HCEC 1CT (cell line): ENCODE results near the gene C6orf58.
"Not testable (repeated sequence)": the region's sequence is repeated elsewhere in the genome, so short reads cannot be mapped to it uniquely, and the experiment has no call there.

Experiments used
- DNase-seq: peaks from one replicate; pipeline ENCODE4 v3.0.0-alpha.2; 2017

The C6orf58 gene

GRCh38 chr6:127593456-127593855 is 16.5 kb downstream of the C6orf58 start:
- not testable (repeated sequence) for DNase-seq

- DNase-seq = peak; percentile 56
Observed at GRCh38 chr6:127606131-127606562, 29.2 kb downstream of the C6orf58 start.

DNA sequence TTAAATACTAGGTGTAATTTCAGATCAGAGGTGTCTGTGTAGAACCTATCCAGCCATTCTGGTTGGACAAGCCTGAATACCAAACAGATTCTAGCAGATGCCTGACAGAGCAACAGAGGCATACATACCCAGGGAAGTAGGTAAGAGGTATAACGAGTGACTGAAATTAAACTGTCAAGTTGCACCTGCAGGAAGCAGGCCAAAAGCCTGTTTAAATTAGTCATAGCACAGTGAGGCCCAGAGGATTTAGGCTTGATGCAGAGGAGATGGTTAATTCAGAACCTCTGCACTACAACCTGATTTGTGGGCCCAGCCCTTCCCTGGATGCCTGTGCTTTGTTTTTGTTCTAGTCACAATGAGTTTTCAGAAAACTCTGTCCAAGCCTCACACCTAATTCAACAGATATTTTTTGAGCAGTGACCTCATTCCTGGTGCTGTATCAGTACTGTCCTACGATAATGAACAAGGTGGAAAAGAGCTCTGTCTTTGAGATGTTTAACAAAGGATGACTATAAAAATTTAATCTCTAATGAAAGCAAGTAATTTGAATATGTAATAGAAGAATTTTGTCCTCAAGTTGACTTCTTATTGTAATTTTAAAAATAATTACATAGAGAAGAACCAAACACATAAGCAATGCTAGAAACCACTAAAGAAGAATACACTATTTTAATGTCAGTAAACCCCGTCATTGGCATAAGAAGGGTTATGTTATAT is 31.7 kb downstream of the C6orf58 start:
- DNase-seq = no peak

- no peak for DNase-seq
Observed at GRCh38 chr6:127618729-127619128, 41.8 kb downstream of the C6orf58 start.

GRCh38 chr6:127630800-127631199 is 53.8 kb downstream of the C6orf58 start:
- no peak for DNase-seq

DNA sequence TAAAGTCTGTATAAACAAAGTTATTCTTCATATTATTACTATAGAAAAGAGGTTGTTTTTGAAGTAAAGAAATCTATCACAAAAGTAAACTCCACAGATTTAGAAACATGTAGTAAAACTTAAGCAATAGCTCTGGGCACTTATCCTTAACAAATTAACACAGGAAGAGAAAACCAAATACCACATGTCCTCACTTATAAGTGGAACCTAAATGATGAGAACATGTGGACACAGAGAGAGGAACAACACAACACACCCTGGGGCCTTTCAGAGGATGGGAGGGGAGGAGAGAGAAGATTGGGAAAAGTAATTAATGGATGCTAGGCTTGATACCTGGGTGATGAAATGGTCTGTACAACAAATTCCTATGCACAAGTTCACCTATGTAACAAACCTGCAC is 57.2 kb downstream of the C6orf58 start:
- DNase-seq = no peak

DNA sequence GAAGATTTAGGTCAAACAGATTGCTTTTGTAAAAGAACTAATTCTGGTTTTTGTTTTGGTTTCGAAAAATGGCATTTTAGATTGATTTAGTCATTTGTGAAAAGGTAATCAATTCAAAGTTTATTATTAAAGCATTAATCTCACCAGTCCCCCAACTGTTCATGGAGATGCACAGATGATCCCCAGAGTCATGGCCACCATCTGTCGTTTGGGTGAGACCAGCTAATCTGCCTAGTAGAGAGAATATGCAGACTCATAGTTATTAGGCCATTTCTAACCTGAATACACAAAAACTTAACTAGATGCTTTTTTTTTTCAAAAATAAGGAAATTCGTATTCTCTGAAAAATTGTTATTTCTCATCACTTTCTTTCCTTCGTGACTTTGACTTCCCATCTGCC is 58.1 kb downstream of the C6orf58 start:
- DNase-seq = no peak

- no peak for DNase-seq
Observed at GRCh38 chr6:127637830-127638409, 60.9 kb downstream of the C6orf58 start.
